Measurements from ENCODE around the gene KIF2B. TPM values are rescaled to one million over a fixed set of nuclear protein-coding genes. Genes with fewer than 3 reads are reported as not detected.
"Not testable (repeated sequence)": the region's sequence is repeated elsewhere in the genome, so short reads cannot be mapped to it uniquely, and the experiment has no call there.

Gene KIF2B
- total and polyA plus RNA-seq, 2 experiments from 2014 or later: 0.08 TPM; not detected in 1

GRCh38 chr17:53823341-53824050, 769 bp downstream of the KIF2B start (continued):
- TF ChIP-seq ZNF462 (CRISPR knock-in tag; IDR thresholded peaks at IDR 0.05) (no peak), STAT1 (IDR thresholded peaks at IDR 0.05; ENCODE audit: unreplicated experiment) (no peak)

- not testable (repeated sequence) for H3K4me2 ChIP-seq; DNase-seq (ENCODE audit: low spot score); H3K27ac Mint-ChIP-seq; H3K9me2 ChIP-seq (ENCODE audit: insufficient read depth); ATAC-seq; H3K27me3 ChIP-seq (ENCODE audit: insufficient read depth); H3K4me1 Mint-ChIP-seq; H3K36me3 ChIP-seq (ENCODE audit: insufficient read depth); H4K20me1 ChIP-seq (replicated peaks; ENCODE audit: insufficient read depth); H3K4me3 Mint-ChIP-seq; H2AFZ ChIP-seq; H3K4me1 ChIP-seq (ENCODE audit: insufficient read depth); H3K79me2 ChIP-seq (replicated peaks; ENCODE audit: insufficient read depth); H3K27me3 Mint-ChIP-seq (ENCODE audit: insufficient read depth, low read depth, poor library complexity); H3K4me3 ChIP-seq; H3K27ac ChIP-seq (ENCODE audit: low read depth); H3F3A ChIP-seq (replicated peaks; ENCODE audit: low read depth)
- H3K36me3 Mint-ChIP-seq (ENCODE audit: low read depth): peaks cover 22% of the 10 kb centered on the region; the same call in 2 of the 3 replicates
- H3K9me3 Mint-ChIP-seq: peaks cover 25% of the 10 kb centered on the region; the same call in 2 of the 3 replicates
These were observed 12.0 kb downstream of the KIF2B start for GRCh38 chr17:53834771-53835170.

- H3K9me3 Mint-ChIP-seq: peaks cover 45% of the 10 kb centered on the region
- no peaks in the 10 kb centered on the region for H3K4me1 Mint-ChIP-seq
- TF ChIP-seq ETS1 (IDR thresholded peaks at IDR 0.05) (no peak), NANOG (IDR thresholded peaks at IDR 0.05; ENCODE audit: borderline replicate concordance) (no peak), ZNF331 (CRISPR knock-in tag; IDR thresholded peaks at IDR 0.05; ENCODE audit: low read depth) (no peak)
These were observed 14.4 kb downstream of the KIF2B start for GRCh38 chr17:53837131-53837530.

More at GRCh38 chr17:53837131-53837530, 14.4 kb downstream of the KIF2B start:
- no peak overlapping the region for H3K27ac Mint-ChIP-seq
- DNase-seq (ENCODE audit: low spot score) (no peak), ATAC-seq (no peak)
- Histone ChIP-seq H3K79me2 (replicated peaks; ENCODE audit: insufficient read depth) (no peaks in the 10 kb centered on the region), H2AFZ (no peak overlapping the region), H3K4me2 (no peak overlapping the region), H3K4me1 (ENCODE audit: insufficient read depth) (no peaks in the 10 kb centered on the region), H4K20me1 (replicated peaks; ENCODE audit: insufficient read depth) (no peaks in the 10 kb centered on the region), H3K27me3 (ENCODE audit: insufficient read depth) (no peaks in the 10 kb centered on the region), H3K9me2 (ENCODE audit: insufficient read depth) (no peaks in the 10 kb centered on the region), H3F3A (replicated peaks; ENCODE audit: low read depth) (no peaks in the 10 kb centered on the region), H3K4me3 (no peak overlapping the region), H3K36me3 (ENCODE audit: insufficient read depth) (peaks cover 18% of the 10 kb centered on the region), H3K27ac (ENCODE audit: low read depth) (no peak overlapping the region)
- no peaks in the 10 kb centered on the region for H3K27me3 Mint-ChIP-seq (ENCODE audit: insufficient read depth, low read depth, poor library complexity)
- peaks cover 36% of the 10 kb centered on the region; the same call in 2 of the 3 replicates for H3K36me3 Mint-ChIP-seq (ENCODE audit: low read depth)
- H3K4me3 Mint-ChIP-seq: no peak overlapping the region

Measured in GM23338 (cell line).